Measurements from ENCODE around the gene PID1. TPM values are rescaled to one million over a fixed set of nuclear protein-coding genes. Genes with fewer than 3 reads are reported as not detected.

PID1 gene
- polyA plus RNA-seq, 1 of the 3 experiments (the other 2 are of a cell fraction) = 0.16 TPM

DNA sequence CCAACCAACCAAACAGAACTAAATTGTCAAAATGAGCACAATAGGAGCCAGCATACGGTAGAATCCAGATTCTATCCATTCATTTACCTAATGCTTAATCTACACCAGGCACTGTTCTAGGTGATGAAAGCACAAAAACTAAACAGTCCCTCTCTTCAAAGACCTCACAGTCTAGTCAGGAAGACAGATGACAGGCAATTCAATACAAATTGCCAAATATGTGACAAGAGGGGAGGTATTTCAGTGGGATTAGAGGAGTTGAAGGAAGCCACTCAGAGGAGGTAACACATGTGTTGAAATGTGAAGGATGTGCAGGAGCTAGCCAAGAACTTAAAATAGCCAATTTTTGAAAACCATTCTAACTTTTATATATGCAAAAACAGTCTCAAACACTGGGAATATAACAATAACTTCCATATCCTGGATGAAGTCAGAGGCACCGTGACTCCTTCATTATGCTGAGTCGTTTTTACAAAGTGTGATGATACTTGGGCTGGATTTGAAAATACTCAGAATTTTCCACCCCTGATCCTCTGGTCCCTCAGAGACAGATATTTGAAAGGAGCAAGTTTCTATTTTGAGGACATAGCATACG lies 204.9 kb downstream of the PID1 start:
- no peaks in the 10 kb centered on the region for H3K27me3 ChIP-seq (ENCODE audit: insufficient read depth)
- no peaks in the 10 kb centered on the region for H4K20me1 ChIP-seq (ENCODE audit: insufficient read depth)
- H3K9me3 ChIP-seq = 0 out of 2 replicates have a peak, but pooled peaks cover 7% of the 10 kb centered on the region
- H3K4me3 ChIP-seq (ENCODE audit: low read depth in 2 of 2, low read length in 1 of 2) = no peak overlapping the region
- no peaks in the 10 kb centered on the region for H3K4me1 ChIP-seq (ENCODE audit: control insufficient read depth in 1 of 2, insufficient read depth in 2 of 2, low read depth in 1 of 2, low read length in 1 of 2)
- no peak overlapping the region for H2AFZ ChIP-seq (ENCODE audit: low read depth)
- H3K4me2 ChIP-seq = no peak overlapping the region
- CTCF ChIA-PET = no interaction called here
- WGBS (ENCODE audit: low lambda C conversion rate) = 53% methylated on average over 4 of the region's 4 CpGs
- no peak overlapping the region for H3K27ac ChIP-seq (ENCODE audit: low read depth in 2 of 2, low read length in 1 of 2)
- no peak overlapping the region for H3K9ac ChIP-seq
- TF ChIP-seq, protein P1, sequence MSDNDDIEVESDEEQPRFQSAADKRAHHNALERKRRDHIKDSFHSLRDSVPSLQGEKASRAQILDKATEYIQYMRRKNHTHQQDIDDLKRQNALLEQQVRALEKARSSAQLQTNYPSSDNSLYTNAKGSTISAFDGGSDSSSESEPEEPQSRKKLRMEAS (IDR thresholded peaks at IDR 0.05; ENCODE audit: low read depth) = no peak
- no peak for TF ChIP-seq FOSL2 (IDR thresholded peaks at IDR 0.05; ENCODE audit: borderline replicate concordance, low read depth)
- TF ChIP-seq, protein P2, sequence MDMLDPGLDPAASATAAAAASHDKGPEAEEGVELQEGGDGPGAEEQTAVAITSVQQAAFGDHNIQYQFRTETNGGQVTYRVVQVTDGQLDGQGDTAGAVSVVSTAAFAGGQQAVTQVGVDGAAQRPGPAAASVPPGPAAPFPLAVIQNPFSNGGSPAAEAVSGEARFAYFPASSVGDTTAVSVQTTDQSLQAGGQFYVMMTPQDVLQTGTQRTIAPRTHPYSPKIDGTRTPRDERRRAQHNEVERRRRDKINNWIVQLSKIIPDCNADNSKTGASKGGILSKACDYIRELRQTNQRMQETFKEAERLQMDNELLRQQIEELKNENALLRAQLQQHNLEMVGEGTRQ (IDR thresholded peaks at IDR 0.05; ENCODE audit: borderline replicate concordance, low read depth, low read length) = no peak
- no peak for TF ChIP-seq RCOR1 (IDR thresholded peaks at IDR 0.05; ENCODE audit: low read length)
- no peak for TF ChIP-seq TAF1 (IDR thresholded peaks at IDR 0.05; ENCODE audit: borderline replicate concordance, low read depth, low read length)
- no peak for TF ChIP-seq CHD2 (IDR thresholded peaks at IDR 0.05; ENCODE audit: low read length, partially characterized antibody)
- TF ChIP-seq NFIC (IDR thresholded peaks at IDR 0.05; ENCODE audit: borderline replicate concordance) = no peak
- TF ChIP-seq JUND (IDR thresholded peaks at IDR 0.05) = no peak
- no peak for TF ChIP-seq ELF1 (IDR thresholded peaks at IDR 0.05)
- TF ChIP-seq, protein P3, sequence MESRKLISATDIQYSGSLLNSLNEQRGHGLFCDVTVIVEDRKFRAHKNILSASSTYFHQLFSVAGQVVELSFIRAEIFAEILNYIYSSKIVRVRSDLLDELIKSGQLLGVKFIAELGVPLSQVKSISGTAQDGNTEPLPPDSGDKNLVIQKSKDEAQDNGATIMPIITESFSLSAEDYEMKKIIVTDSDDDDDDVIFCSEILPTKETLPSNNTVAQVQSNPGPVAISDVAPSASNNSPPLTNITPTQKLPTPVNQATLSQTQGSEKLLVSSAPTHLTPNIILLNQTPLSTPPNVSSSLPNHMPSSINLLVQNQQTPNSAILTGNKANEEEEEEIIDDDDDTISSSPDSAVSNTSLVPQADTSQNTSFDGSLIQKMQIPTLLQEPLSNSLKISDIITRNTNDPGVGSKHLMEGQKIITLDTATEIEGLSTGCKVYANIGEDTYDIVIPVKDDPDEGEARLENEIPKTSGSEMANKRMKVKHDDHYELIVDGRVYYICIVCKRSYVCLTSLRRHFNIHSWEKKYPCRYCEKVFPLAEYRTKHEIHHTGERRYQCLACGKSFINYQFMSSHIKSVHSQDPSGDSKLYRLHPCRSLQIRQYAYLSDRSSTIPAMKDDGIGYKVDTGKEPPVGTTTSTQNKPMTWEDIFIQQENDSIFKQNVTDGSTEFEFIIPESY (IDR thresholded peaks at IDR 0.05; ENCODE audit: borderline replicate concordance, low read depth) = no peak
- no peak for TF ChIP-seq MXI1 (IDR thresholded peaks at IDR 0.05; ENCODE audit: low read depth, low read length)
- no peak for TF ChIP-seq RFX5 (IDR thresholded peaks at IDR 0.05; ENCODE audit: low read length)
- TF ChIP-seq POLR2AphosphoS5 (IDR thresholded peaks at IDR 0.05; ENCODE audit: low read depth, low read length) = no peak
- TF ChIP-seq, protein P4, sequence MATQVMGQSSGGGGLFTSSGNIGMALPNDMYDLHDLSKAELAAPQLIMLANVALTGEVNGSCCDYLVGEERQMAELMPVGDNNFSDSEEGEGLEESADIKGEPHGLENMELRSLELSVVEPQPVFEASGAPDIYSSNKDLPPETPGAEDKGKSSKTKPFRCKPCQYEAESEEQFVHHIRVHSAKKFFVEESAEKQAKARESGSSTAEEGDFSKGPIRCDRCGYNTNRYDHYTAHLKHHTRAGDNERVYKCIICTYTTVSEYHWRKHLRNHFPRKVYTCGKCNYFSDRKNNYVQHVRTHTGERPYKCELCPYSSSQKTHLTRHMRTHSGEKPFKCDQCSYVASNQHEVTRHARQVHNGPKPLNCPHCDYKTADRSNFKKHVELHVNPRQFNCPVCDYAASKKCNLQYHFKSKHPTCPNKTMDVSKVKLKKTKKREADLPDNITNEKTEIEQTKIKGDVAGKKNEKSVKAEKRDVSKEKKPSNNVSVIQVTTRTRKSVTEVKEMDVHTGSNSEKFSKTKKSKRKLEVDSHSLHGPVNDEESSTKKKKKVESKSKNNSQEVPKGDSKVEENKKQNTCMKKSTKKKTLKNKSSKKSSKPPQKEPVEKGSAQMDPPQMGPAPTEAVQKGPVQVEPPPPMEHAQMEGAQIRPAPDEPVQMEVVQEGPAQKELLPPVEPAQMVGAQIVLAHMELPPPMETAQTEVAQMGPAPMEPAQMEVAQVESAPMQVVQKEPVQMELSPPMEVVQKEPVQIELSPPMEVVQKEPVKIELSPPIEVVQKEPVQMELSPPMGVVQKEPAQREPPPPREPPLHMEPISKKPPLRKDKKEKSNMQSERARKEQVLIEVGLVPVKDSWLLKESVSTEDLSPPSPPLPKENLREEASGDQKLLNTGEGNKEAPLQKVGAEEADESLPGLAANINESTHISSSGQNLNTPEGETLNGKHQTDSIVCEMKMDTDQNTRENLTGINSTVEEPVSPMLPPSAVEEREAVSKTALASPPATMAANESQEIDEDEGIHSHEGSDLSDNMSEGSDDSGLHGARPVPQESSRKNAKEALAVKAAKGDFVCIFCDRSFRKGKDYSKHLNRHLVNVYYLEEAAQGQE (IDR thresholded peaks at IDR 0.05; ENCODE audit: low read depth, low read length) = no peak
- POLR2A ChIA-PET = no interaction called here
- no peak for DNase-seq
- H3K79me2 ChIP-seq (ENCODE audit: insufficient read depth) = no peaks in the 10 kb centered on the region
- H3K36me3 ChIP-seq (replicated peaks in 1 of 2; ENCODE audit: control insufficient read depth in 1 of 2, insufficient read depth in 2 of 2, low read length in 1 of 2) = no peaks in the 10 kb centered on the region
- H3F3A ChIP-seq (replicated peaks; ENCODE audit: insufficient read depth) = no peaks in the 10 kb centered on the region
- no peaks in the 10 kb centered on the region for H3K9me2 ChIP-seq
